ENCODE data around the gene LUZP2. TPM values are rescaled to one million over a fixed set of nuclear protein-coding genes. Genes with fewer than 3 reads are reported as not detected.

LUZP2 gene
- total and polyA plus RNA-seq, 9 of the 15 experiments (the other 6 are each of a cell fraction or from before 2014, with no cell fraction given) = not detected

GRCh38 chr11:24556693-24557092, 59.8 kb downstream of the LUZP2 start:
- Histone ChIP-seq H3K4me1 (replicated peaks in 1 of 2; ENCODE audit: control insufficient read depth in 2 of 2, insufficient read depth in 2 of 2, low read length in 2 of 2) (no peaks in the 10 kb centered on the region), H3K27ac (ENCODE audit: extremely low read depth, low read depth, low read length) (no peak overlapping the region), H3K9me1 (ENCODE audit: control insufficient read depth, insufficient read depth, low read length) (no peaks in the 10 kb centered on the region), H3K4me3 (no peak overlapping the region), H3K36me3 (ENCODE audit: control insufficient read depth, insufficient read depth, low read length) (no peaks in the 10 kb centered on the region), H3K9me3 (replicated peaks; ENCODE audit: control insufficient read depth, insufficient read depth, low read depth, low read length) (no peaks in the 10 kb centered on the region), H3K4me2 (ENCODE audit: insufficient read depth, low read length) (no peak overlapping the region), H3K27me3 (ENCODE audit: control insufficient read depth in 2 of 2, insufficient read depth in 2 of 2, low read length in 2 of 2) (no peaks in the 10 kb centered on the region), H4K20me1 (replicated peaks; ENCODE audit: control insufficient read depth, insufficient read depth, low read length) (no peaks in the 10 kb centered on the region), H3K9ac (ENCODE audit: insufficient read depth in 1 of 2, low read depth in 2 of 2, low read length in 2 of 2) (no peak overlapping the region), H2AFZ (ENCODE audit: low read depth, low read length) (no peak overlapping the region), H3K79me2 (ENCODE audit: control insufficient read depth, insufficient read depth, low read length) (no peaks in the 10 kb centered on the region)
- 0% methylated on average over 3 of the region's 3 CpGs for WGBS (ENCODE audit: insufficient coverage, low coverage, missing lambda C conversion rate)
- ChIA-PET CTCF (ENCODE audit: low intra/inter-chr PET ratio) (no interaction called here), POLR2A (no interaction called here)
- in situ Hi-C loops (cut with MboI) (no loop called here), intact Hi-C loops (cut with micrococcal nuclease) (no loop called here)
- TF ChIP-seq SLC30A9 (CRISPR knock-in tag; IDR thresholded peaks at IDR 0.05) (no peak), PHF8 (IDR thresholded peaks at IDR 0.05; ENCODE audit: borderline replicate concordance, low read length) (no peak), TEAD4 (IDR thresholded peaks at IDR 0.05; ENCODE audit: low read length) (no peak), TEAD4 (CRISPR knock-in tag; IDR thresholded peaks at IDR 0.05; ENCODE audit: borderline replicate concordance) (no peak), CHD1 (IDR thresholded peaks at IDR 0.05; ENCODE audit: low read length) (no peak), TCF3 (CRISPR knock-in tag; IDR thresholded peaks at IDR 0.05) (no peak), ZNF23 (CRISPR knock-in tag; IDR thresholded peaks at IDR 0.05) (no peak), CEBPG (CRISPR knock-in tag; IDR thresholded peaks at IDR 0.05) (no peak), CEBPG (tag; conservative IDR thresholded peaks at IDR 0.05 in 1 of 2, IDR thresholded peaks at IDR 0.05 in 1 of 2) (no peak), FOXJ2 (tag; IDR thresholded peaks at IDR 0.05) (no peak), U2AF2 (optimal IDR thresholded peaks at IDR 0.05; ENCODE audit: low read depth, low read length) (no peak), CREBBP (IDR thresholded peaks at IDR 0.05; ENCODE audit: low read depth, low read length) (no peak), KDM4B (IDR thresholded peaks at IDR 0.05; ENCODE audit: borderline replicate concordance in 2 of 2, low read depth in 1 of 2) (no peak), CBX8 (IDR thresholded peaks at IDR 0.05; ENCODE audit: borderline replicate concordance, extremely low read depth, low read depth, low read length, poor library complexity, severe bottlenecking) (no peak)
- TF ChIP-seq, protein P1, sequence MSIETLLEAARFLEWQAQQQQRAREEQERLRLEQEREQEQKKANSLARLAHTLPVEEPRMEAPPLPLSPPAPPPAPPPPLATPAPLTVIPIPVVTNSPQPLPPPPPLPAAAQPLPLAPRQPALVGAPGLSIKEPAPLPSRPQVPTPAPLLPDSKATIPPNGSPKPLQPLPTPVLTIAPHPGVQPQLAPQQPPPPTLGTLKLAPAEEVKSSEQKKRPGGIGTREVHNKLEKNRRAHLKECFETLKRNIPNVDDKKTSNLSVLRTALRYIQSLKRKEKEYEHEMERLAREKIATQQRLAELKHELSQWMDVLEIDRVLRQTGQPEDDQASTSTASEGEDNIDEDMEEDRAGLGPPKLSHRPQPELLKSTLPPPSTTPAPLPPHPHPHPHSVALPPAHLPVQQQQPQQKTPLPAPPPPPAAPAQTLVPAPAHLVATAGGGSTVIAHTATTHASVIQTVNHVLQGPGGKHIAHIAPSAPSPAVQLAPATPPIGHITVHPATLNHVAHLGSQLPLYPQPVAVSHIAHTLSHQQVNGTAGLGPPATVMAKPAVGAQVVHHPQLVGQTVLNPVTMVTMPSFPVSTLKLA (conservative IDR thresholded peaks at IDR 0.05) = no peak
- BruUV-seq (replicated peaks) = no TSS peak
- ATAC-seq (no peak), FAIRE-seq (no peak), DNase-seq (ENCODE audit: extremely low read depth in 1 of 4, low spot score in 3 of 4) (no peak)
